H9 (cell line): ENCODE results near the gene TOR1A. TPM values are rescaled to one million over a fixed set of nuclear protein-coding genes. Genes with fewer than 3 reads are reported as not detected.

Experiments
- DNase-seq: peaks from one replicate; pipeline ENCODE4 v3.0.0-alpha.2; 2017
- H2AFZ ChIP-seq: one replicate; pipeline ENCODE4 v1.6.1; 2013; ENCODE audit warnings: mild to moderate bottlenecking, low read length, control low read depth, moderate library complexity
- H2AK5ac ChIP-seq: 2 replicates; pipeline ENCODE4 v1.6.1; 2013; ENCODE audit warnings: low read length, control low read depth, mixed read lengths; ENCODE audit not compliant: insufficient read length
- H2BK120ac ChIP-seq: one replicate; pipeline ENCODE4 v1.6.1; 2013; ENCODE audit warnings: low read depth, mild to moderate bottlenecking, low read length, control low read depth, inconsistent platforms; ENCODE audit not compliant: poor library complexity, severe bottlenecking
- H2BK12ac ChIP-seq: 2 replicates; pipeline ENCODE4 v1.6.1; 2013; ENCODE audit warnings: low read length, control low read depth, mixed read lengths, low read depth; ENCODE audit not compliant: insufficient read length
- H2BK15ac ChIP-seq: 2 replicates; pipeline ENCODE4 v1.6.1; 2013; ENCODE audit warnings: low read depth, low read length, control low read depth
- H2BK20ac ChIP-seq: one replicate; pipeline ENCODE4 v1.6.1; 2013; ENCODE audit warnings: low read depth, mild to moderate bottlenecking, low read length, control low read depth, inconsistent platforms; ENCODE audit not compliant: poor library complexity, severe bottlenecking
- H2BK5ac ChIP-seq: 2 replicates; pipeline ENCODE4 v1.6.1; 2013; ENCODE audit warnings: low read length, control low read depth, mixed read lengths; ENCODE audit not compliant: insufficient read length
- H3K14ac ChIP-seq: 2 replicates; pipeline ENCODE4 v1.6.1; 2013; ENCODE audit warnings: low read length, control low read depth; ENCODE audit not compliant: insufficient read depth
- H3K18ac ChIP-seq: 2 replicates; pipeline ENCODE4 v1.6.1; 2013; ENCODE audit warnings: low read depth, mild to moderate bottlenecking, mixed read lengths, low read length, control low read depth; ENCODE audit not compliant: insufficient read length
- H3K23ac ChIP-seq: 2 replicates; pipeline ENCODE4 v1.6.1; 2013; ENCODE audit warnings: low read length, control low read depth, mixed read lengths, low read depth; ENCODE audit not compliant: insufficient read length
- H3K23me2 ChIP-seq: 2 replicates; pipeline ENCODE4 v1.6.1; 2013; ENCODE audit warnings: low read depth, mild to moderate bottlenecking, mixed read lengths, low read length, control low read depth; ENCODE audit not compliant: insufficient read length, poor library complexity, severe bottlenecking
- H3K27ac ChIP-seq: 2 replicates; pipeline ENCODE4 v1.5.1; 2013; ENCODE audit warnings: low read length, control low read depth, mixed read lengths, low read depth; ENCODE audit not compliant: insufficient read length
- H3K27me3 ChIP-seq: 2 replicates; pipeline ENCODE4 v1.6.1; 2013; ENCODE audit warnings: low read length, control low read depth, inconsistent platforms; ENCODE audit not compliant: insufficient read depth
- H3K4ac ChIP-seq: 2 replicates; pipeline ENCODE4 v1.6.1; 2013; ENCODE audit warnings: low read depth, mild to moderate bottlenecking, control low read depth, inconsistent platforms, low read length, moderate library complexity
- H3K4me1 ChIP-seq: 2 replicates; pipeline ENCODE4 v1.6.1; 2013; ENCODE audit warnings: low read length, control low read depth, inconsistent platforms; ENCODE audit not compliant: insufficient read depth
- H3K4me2 ChIP-seq: 2 replicates; pipeline ENCODE4 v1.6.1; 2013; ENCODE audit warnings: low read length, control low read depth, mixed read lengths; ENCODE audit not compliant: insufficient read length, insufficient read depth
- H3K56ac ChIP-seq: 2 replicates; pipeline ENCODE4 v1.6.1; 2013; ENCODE audit warnings: low read depth, mild to moderate bottlenecking, mixed read lengths, low read length, control low read depth; ENCODE audit not compliant: insufficient read length
- H3K79me1 ChIP-seq: 2 replicates; pipeline ENCODE4 v1.6.1; 2013; ENCODE audit warnings: low read depth, mild to moderate bottlenecking, moderate library complexity, low read length, control low read depth, inconsistent platforms; ENCODE audit not compliant: insufficient read depth, poor library complexity, severe bottlenecking
- H3K79me2 ChIP-seq: 2 replicates; pipeline ENCODE4 v1.6.1; 2013; ENCODE audit warnings: low read length, control low read depth, inconsistent platforms; ENCODE audit not compliant: insufficient read depth
- H3K9ac ChIP-seq: 2 replicates; pipeline ENCODE4 v1.6.1; 2013; ENCODE audit warnings: low read length, control low read depth, mixed read lengths; ENCODE audit not compliant: insufficient read length; ENCODE audit errors: extremely low read depth
- H3K9me3 ChIP-seq: one replicate; pipeline ENCODE4 v1.6.1; 2013; ENCODE audit warnings: low read depth, low read length, inconsistent platforms; ENCODE audit not compliant: control insufficient read depth
- H3T11ph ChIP-seq: one replicate; pipeline ENCODE4 v1.6.1; 2013; ENCODE audit warnings: mild to moderate bottlenecking, low read length, control low read depth, inconsistent platforms
- H4K20me1 ChIP-seq: one replicate; pipeline ENCODE4 v1.6.1; 2013; ENCODE audit not compliant: control insufficient read depth, insufficient read length, insufficient read depth
- H4K5ac ChIP-seq: 2 replicates; pipeline ENCODE4 v1.6.1; 2013; ENCODE audit warnings: low read depth, mild to moderate bottlenecking, mixed read lengths, low read length, control low read depth; ENCODE audit not compliant: insufficient read length
- H4K8ac ChIP-seq: replicated peaks from 2 replicates; pipeline ENCODE4 v1.6.1; 2013; ENCODE audit warnings: low read length, control low read depth, mixed read lengths, low read depth; ENCODE audit not compliant: insufficient read length
- H4K91ac ChIP-seq: 2 replicates; pipeline ENCODE4 v1.6.1; 2013; ENCODE audit warnings: low read depth, mild to moderate bottlenecking, moderate library complexity, mixed read lengths, low read length, control low read depth; ENCODE audit not compliant: insufficient read length
- H3K27ac Mint-ChIP-seq, 3 experiments: 2 replicates in 2 of 3; 3 replicates in 1 of 3; pipeline ENCODE4 v1.8.0; 2020 to 2021; ENCODE audit warnings: mixed read lengths in 3 of 3, mild to moderate bottlenecking in 1 of 3, moderate library complexity in 1 of 3
- H3K27me3 Mint-ChIP-seq: 2 replicates; pipeline ENCODE4 v1.8.0; 2021; ENCODE audit warnings: low read depth, mild to moderate bottlenecking, moderate library complexity, mixed read lengths
- H3K36me3 Mint-ChIP-seq, 3 experiments: 2 replicates in 2 of 3; 3 replicates in 1 of 3; pipeline ENCODE4 v1.8.0; 2020 to 2021; ENCODE audit warnings: low read depth in 3 of 3, mixed read lengths in 3 of 3; ENCODE audit not compliant: insufficient read depth in 1 of 3
- H3K4me1 Mint-ChIP-seq, 2 experiments: 2 replicates each; pipeline ENCODE4 v1.8.0; 2020; ENCODE audit warnings: mixed read lengths in 2 of 2
- H3K4me3 Mint-ChIP-seq, 2 experiments: 2 replicates in 1 of 2; 3 replicates in 1 of 2; pipeline ENCODE4 v1.8.0; 2020 to 2021; ENCODE audit warnings: mild to moderate bottlenecking in 2 of 2, mixed read lengths in 2 of 2, moderate library complexity in 1 of 2
- H3K9me3 Mint-ChIP-seq, 2 experiments: 2 replicates in 1 of 2; 3 replicates in 1 of 2; pipeline ENCODE4 v1.8.0; 2020; ENCODE audit warnings: mild to moderate bottlenecking in 2 of 2, mixed read lengths in 2 of 2, moderate library complexity in 1 of 2
- WGBS: extraction: QIAGEN DNeasy Blood & Tissue Kit; methylation state at CpG from one replicate; pipeline ENCODE4 v1.1.7; 2013; ENCODE audit warnings: missing lambda C conversion rate, low lambda C conversion rate, mixed read lengths; ENCODE audit not compliant: insufficient read length; ENCODE audit errors: extremely low coverage; 5-methylcytosine and 5-hydroxymethylcytosine counted together
- total RNA-seq: library from RNA; stranded (reverse); gene quantifications from 2 replicates; pipeline ENCODE4 v1.2.1, GENCODE V29; 2021
- TF ChIP-seq, protein P1 (sequence below): fragments of 200-600 bp; sonication (generic); conservative IDR thresholded peaks from 3 replicates; pipeline ENCODE4 v1.8.0; 2021; ENCODE audit warnings: antibody characterized with exemption, mild to moderate bottlenecking

Gene TOR1A
- total RNA-seq, 1 experiment from 2014 or later, result 60.1 TPM

DNA sequence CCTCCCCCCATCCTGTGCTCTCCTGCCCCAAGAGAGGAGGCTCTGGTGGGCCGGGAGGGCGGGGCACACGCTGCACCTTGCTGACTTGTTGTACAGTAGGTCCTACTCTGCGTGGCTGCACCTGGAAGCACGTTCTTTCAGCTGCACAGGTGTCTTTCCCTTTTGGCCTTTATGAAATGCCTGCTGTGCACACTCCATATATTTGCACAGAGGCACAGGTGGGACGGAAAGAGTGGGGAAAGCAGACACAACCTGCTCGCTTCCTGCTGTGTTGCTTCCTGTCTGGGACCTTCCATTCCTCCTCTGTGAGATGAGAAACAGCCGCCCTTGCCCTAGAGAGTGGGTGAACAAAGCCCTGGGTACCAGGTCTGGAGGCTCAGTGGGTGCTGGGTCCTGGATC is 16.1 kb upstream of the TOR1A start:
- Histone ChIP-seq H3K27ac (no peak overlapping the region), H4K5ac (no peak overlapping the region), H2AFZ (no peak overlapping the region), H4K20me1 (no peaks in the 10 kb centered on the region), H3K4me1 (peaks cover 6% of the 10 kb centered on the region; the same call in 1 of the 2 replicates), H3K14ac (no peak overlapping the region; the same call in 1 of the 2 replicates), H3K4ac (no peak overlapping the region), H3K9me3 (no peaks in the 10 kb centered on the region), H2BK15ac (no peak overlapping the region), H2BK5ac (no peak overlapping the region), H3K9ac (no peak overlapping the region), H3K79me2 (no peaks in the 10 kb centered on the region), H2BK120ac (no peak overlapping the region), H3K23ac (no peak overlapping the region), H3T11ph (no peak overlapping the region), H3K18ac (no peak overlapping the region), H3K27me3 (no peaks in the 10 kb centered on the region), H2BK12ac (no peak overlapping the region), H3K23me2 (peaks cover 5% of the 10 kb centered on the region), H2BK20ac (no peak overlapping the region), H3K4me2 (no peak overlapping the region), H4K91ac (no peak overlapping the region), H2AK5ac (no peak overlapping the region), H3K56ac (no peak overlapping the region), H4K8ac (no peak overlapping the region), H3K79me1 (no peaks in the 10 kb centered on the region)
- Mint-ChIP-seq H3K27me3 (no peaks in the 10 kb centered on the region; the same call in 1 of the 2 replicates), H3K36me3 (peaks cover 0 to 2% (median under 1%) of the 10 kb centered on the region in 3 experiments; a peak in 3 of 7 replicates), H3K4me3 (no peak overlapping the region), H3K4me1 (peaks cover 41 to 50% of the 10 kb centered on the region in 2 experiments), H3K27ac (peak overlapping the region in 1 of 3 experiments; percentile 72; a peak in 1 of 7 replicates), H3K9me3 (no peaks in the 10 kb centered on the region; a peak in 1 of 5 replicates)
- no CpG with 5 or more reads among the region's 8 CpGs for WGBS
- TF ChIP-seq, protein P1, sequence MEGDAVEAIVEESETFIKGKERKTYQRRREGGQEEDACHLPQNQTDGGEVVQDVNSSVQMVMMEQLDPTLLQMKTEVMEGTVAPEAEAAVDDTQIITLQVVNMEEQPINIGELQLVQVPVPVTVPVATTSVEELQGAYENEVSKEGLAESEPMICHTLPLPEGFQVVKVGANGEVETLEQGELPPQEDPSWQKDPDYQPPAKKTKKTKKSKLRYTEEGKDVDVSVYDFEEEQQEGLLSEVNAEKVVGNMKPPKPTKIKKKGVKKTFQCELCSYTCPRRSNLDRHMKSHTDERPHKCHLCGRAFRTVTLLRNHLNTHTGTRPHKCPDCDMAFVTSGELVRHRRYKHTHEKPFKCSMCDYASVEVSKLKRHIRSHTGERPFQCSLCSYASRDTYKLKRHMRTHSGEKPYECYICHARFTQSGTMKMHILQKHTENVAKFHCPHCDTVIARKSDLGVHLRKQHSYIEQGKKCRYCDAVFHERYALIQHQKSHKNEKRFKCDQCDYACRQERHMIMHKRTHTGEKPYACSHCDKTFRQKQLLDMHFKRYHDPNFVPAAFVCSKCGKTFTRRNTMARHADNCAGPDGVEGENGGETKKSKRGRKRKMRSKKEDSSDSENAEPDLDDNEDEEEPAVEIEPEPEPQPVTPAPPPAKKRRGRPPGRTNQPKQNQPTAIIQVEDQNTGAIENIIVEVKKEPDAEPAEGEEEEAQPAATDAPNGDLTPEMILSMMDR, result no peak
- no peak for DNase-seq
